CMK (cell line): Measurements from ENCODE around the gene CDK13.
"Not testable (repeated sequence)": the region's sequence is repeated elsewhere in the genome, so short reads cannot be mapped to it uniquely, and the experiment has no call there.

Source experiments
- DNase-seq: peaks from one replicate; pipeline ENCODE4 v3.0.0-alpha.2; 2010; ENCODE audit warnings: low read depth

Gene CDK13

GRCh38 chr7:40098810-40099209, 148.8 kb downstream of the CDK13 start:
- no peak for DNase-seq

GRCh38 chr7:40099837-40100236, 149.8 kb downstream of the CDK13 start:
- no peak for DNase-seq

- DNase-seq: no peak
Observed at GRCh38 chr7:40101201-40101600, 151.1 kb downstream of the CDK13 start.

- no peak for DNase-seq
Observed at GRCh38 chr7:40102897-40103296, 152.8 kb downstream of the CDK13 start.

- no peak for DNase-seq
Observed at GRCh38 chr7:40105879-40106473, 155.9 kb downstream of the CDK13 start.

- no peak for DNase-seq
Observed at GRCh38 chr7:40115936-40116335, 165.9 kb downstream of the CDK13 start.

- not testable (repeated sequence) for DNase-seq
Observed at GRCh38 chr7:40117199-40117598, 167.1 kb downstream of the CDK13 start.

GRCh38 chr7:40118201-40118600, 168.1 kb downstream of the CDK13 start:
- DNase-seq: not testable (repeated sequence)

- no peak for DNase-seq
Observed at GRCh38 chr7:40120020-40120419, 170.0 kb downstream of the CDK13 start.

- DNase-seq: not testable (repeated sequence)
Observed at GRCh38 chr7:40122100-40122939, 172.3 kb downstream of the CDK13 start.

GRCh38 chr7:40122940-40123254, 172.8 kb downstream of the CDK13 start:
- DNase-seq: no peak

GRCh38 chr7:40133561-40134427, 183.7 kb downstream of the CDK13 start:
- no peak for DNase-seq

- DNase-seq: peak; percentile 63
Observed at GRCh38 chr7:40134428-40135316, 184.6 kb downstream of the CDK13 start, which contains the start of the genes MPLKIP and SUGCT. TSS of gene MPLKIP (minus strand) at chr7:40134622. CDS start at chr7:40134567, 55 bp downstream. TSS of gene SUGCT (plus strand) at chr7:40135005.

GRCh38 chr7:40135317-40135610, 185.2 kb downstream of the CDK13 start:
- DNase-seq: no peak

GRCh38 chr7:40137563-40137962, 187.5 kb downstream of the CDK13 start:
- DNase-seq: no peak

- no peak for DNase-seq
Observed at GRCh38 chr7:40138973-40139372, 188.9 kb downstream of the CDK13 start.

- DNase-seq: not testable (repeated sequence)
Observed at GRCh38 chr7:40139891-40140290, 189.8 kb downstream of the CDK13 start.

- DNase-seq: not testable (repeated sequence)
Observed at GRCh38 chr7:40141916-40142315, 191.9 kb downstream of the CDK13 start.

GRCh38 chr7:40145596-40146130, 195.6 kb downstream of the CDK13 start:
- not testable (repeated sequence) for DNase-seq

- no peak for DNase-seq
Observed at GRCh38 chr7:40147371-40148246, 197.6 kb downstream of the CDK13 start.

GRCh38 chr7:40148247-40148580, 198.2 kb downstream of the CDK13 start:
- not testable (repeated sequence) for DNase-seq
